Measurements from ENCODE around the gene CADM2. TPM values are rescaled to one million over a fixed set of nuclear protein-coding genes. Genes with fewer than 3 reads are reported as not detected.

Gene CADM2
- total and polyA plus RNA-seq, 2 experiments from 2014 or later, result 13.3 to 47.5 TPM

DNA sequence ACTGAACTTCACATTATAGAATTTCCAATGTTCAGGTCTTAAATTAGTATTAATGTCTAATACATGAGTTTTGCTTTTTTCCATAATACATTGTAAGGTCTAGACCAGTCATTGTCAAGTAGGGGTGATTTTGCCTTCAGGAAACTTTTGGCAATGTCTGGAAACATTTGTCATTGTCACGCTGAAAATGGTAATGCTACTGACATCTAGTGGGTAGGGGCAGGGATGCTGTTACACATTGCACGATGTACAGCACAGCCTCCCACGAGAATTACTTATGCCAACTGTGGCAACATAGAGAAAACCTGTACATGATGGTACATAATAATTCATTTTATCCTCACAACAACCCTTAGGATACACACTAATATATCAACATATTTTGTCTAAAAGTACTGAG lies 384.1 kb downstream of the CADM2 start (continued):
- TF ChIP-seq, protein P1, sequence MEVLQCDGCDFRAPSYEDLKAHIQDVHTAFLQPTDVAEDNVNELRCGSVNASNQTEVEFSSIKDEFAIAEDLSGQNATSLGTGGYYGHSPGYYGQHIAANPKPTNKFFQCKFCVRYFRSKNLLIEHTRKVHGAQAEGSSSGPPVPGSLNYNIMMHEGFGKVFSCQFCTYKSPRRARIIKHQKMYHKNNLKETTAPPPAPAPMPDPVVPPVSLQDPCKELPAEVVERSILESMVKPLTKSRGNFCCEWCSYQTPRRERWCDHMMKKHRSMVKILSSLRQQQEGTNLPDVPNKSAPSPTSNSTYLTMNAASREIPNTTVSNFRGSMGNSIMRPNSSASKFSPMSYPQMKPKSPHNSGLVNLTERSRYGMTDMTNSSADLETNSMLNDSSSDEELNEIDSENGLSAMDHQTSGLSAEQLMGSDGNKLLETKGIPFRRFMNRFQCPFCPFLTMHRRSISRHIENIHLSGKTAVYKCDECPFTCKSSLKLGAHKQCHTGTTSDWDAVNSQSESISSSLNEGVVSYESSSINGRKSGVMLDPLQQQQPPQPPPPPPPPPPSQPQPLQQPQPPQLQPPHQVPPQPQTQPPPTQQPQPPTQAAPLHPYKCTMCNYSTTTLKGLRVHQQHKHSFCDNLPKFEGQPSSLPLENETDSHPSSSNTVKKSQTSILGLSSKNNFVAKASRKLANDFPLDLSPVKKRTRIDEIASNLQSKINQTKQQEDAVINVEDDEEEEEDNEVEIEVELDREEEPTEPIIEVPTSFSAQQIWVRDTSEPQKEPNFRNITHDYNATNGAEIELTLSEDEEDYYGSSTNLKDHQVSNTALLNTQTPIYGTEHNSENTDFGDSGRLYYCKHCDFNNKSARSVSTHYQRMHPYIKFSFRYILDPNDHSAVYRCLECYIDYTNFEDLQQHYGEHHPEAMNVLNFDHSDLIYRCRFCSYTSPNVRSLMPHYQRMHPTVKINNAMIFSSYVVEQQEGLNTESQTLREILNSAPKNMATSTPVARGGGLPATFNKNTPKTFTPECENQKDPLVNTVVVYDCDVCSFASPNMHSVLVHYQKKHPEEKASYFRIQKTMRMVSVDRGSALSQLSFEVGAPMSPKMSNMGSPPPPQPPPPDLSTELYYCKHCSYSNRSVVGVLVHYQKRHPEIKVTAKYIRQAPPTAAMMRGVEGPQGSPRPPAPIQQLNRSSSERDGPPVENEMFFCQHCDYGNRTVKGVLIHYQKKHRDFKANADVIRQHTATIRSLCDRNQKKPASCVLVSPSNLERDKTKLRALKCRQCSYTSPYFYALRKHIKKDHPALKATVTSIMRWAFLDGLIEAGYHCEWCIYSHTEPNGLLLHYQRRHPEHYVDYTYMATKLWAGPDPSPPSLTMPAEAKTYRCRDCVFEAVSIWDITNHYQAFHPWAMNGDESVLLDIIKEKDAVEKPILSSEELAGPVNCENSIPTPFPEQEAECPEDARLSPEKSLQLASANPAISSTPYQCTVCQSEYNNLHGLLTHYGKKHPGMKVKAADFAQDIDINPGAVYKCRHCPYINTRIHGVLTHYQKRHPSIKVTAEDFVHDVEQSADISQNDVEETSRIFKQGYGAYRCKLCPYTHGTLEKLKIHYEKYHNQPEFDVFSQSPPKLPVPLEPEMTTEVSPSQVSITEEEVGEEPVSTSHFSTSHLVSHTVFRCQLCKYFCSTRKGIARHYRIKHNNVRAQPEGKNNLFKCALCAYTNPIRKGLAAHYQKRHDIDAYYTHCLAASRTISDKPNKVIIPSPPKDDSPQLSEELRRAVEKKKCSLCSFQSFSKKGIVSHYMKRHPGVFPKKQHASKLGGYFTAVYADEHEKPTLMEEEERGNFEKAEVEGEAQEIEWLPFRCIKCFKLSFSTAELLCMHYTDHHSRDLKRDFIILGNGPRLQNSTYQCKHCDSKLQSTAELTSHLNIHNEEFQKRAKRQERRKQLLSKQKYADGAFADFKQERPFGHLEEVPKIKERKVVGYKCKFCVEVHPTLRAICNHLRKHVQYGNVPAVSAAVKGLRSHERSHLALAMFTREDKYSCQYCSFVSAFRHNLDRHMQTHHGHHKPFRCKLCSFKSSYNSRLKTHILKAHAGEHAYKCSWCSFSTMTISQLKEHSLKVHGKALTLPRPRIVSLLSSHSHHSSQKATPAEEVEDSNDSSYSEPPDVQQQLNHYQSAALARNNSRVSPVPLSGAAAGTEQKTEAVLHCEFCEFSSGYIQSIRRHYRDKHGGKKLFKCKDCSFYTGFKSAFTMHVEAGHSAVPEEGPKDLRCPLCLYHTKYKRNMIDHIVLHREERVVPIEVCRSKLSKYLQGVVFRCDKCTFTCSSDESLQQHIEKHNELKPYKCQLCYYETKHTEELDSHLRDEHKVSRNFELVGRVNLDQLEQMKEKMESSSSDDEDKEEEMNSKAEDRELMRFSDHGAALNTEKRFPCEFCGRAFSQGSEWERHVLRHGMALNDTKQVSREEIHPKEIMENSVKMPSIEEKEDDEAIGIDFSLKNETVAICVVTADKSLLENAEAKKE (CRISPR knock-in tag; IDR thresholded peaks at IDR 0.05), result no peak

DNA sequence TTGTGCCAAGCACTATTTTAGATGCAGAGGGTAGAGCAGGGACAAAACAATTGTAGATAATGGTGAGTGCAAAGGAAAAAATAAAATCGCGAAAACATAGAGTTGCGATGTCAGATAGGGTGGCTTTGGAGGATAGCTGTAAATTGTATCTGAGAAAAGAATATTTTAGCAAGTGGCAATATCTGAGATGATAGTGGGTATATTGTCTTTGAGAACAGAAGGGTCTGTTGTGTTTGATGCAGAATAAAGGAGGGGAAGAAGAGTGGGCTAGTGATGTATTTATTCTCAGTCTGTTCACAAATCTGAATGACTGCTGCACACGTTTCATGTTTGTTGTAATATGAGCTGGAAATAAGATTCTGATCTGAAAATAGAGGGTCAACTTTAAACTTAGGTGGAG lies 396.8 kb downstream of the CADM2 start:
- Histone ChIP-seq H3F3A (replicated peaks; ENCODE audit: low read depth) (no peaks in the 10 kb centered on the region), H3K27me3 (ENCODE audit: insufficient read depth) (no peaks in the 10 kb centered on the region), H3K27ac (ENCODE audit: low read depth) (no peak overlapping the region), H3K4me1 (ENCODE audit: insufficient read depth) (no peaks in the 10 kb centered on the region), H3K4me2 (no peak overlapping the region), H3K36me3 (ENCODE audit: insufficient read depth) (no peaks in the 10 kb centered on the region), H2AFZ (no peak overlapping the region), H3K9me2 (ENCODE audit: insufficient read depth) (no peaks in the 10 kb centered on the region), H4K20me1 (replicated peaks; ENCODE audit: insufficient read depth) (no peaks in the 10 kb centered on the region), H3K79me2 (replicated peaks; ENCODE audit: insufficient read depth) (no peaks in the 10 kb centered on the region), H3K4me3 (no peak overlapping the region)
- no peaks in the 10 kb centered on the region for H3K27me3 Mint-ChIP-seq (ENCODE audit: insufficient read depth, low read depth, poor library complexity)
- H3K27ac Mint-ChIP-seq, result no peak overlapping the region
- peaks cover under 1% of the 10 kb centered on the region; the same call in 2 of the 3 replicates for H3K4me1 Mint-ChIP-seq
- H3K4me3 Mint-ChIP-seq, result no peak overlapping the region
- no peaks in the 10 kb centered on the region for H3K36me3 Mint-ChIP-seq (ENCODE audit: low read depth)
- H3K9me3 Mint-ChIP-seq, result no peaks in the 10 kb centered on the region
- ATAC-seq, result no peak
- no peak for DNase-seq (ENCODE audit: low spot score)
- TF ChIP-seq EZH2 (IDR thresholded peaks at IDR 0.05; ENCODE audit: low read depth, unreplicated experiment), result no peak
- TF ChIP-seq, protein P2, sequence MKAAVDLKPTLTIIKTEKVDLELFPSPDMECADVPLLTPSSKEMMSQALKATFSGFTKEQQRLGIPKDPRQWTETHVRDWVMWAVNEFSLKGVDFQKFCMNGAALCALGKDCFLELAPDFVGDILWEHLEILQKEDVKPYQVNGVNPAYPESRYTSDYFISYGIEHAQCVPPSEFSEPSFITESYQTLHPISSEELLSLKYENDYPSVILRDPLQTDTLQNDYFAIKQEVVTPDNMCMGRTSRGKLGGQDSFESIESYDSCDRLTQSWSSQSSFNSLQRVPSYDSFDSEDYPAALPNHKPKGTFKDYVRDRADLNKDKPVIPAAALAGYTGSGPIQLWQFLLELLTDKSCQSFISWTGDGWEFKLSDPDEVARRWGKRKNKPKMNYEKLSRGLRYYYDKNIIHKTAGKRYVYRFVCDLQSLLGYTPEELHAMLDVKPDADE (IDR thresholded peaks at IDR 0.05), result no peak
- TF ChIP-seq CREB1 (CRISPR knock-in tag; IDR thresholded peaks at IDR 0.05; ENCODE audit: low read depth), result no peak
- TF ChIP-seq, protein P1 (CRISPR knock-in tag; IDR thresholded peaks at IDR 0.05), result no peak
- TF ChIP-seq JUNB (IDR thresholded peaks at IDR 0.05; ENCODE audit: unreplicated experiment), result no peak
- TF ChIP-seq EZH2phosphoT487 (IDR thresholded peaks at IDR 0.05; ENCODE audit: unreplicated experiment), result no peak
